Measurements from ENCODE around the gene CDC42EP2. TPM values are rescaled to one million over a fixed set of nuclear protein-coding genes. Genes with fewer than 3 reads are reported as not detected.
"Not testable (repeated sequence)": the region's sequence is repeated elsewhere in the genome, so short reads cannot be mapped to it uniquely, and the experiment has no call there.

The CDC42EP2 gene
- total and polyA plus RNA-seq, 2 experiments from 2014 or later: 32.1 to 37.9 TPM

DNA sequence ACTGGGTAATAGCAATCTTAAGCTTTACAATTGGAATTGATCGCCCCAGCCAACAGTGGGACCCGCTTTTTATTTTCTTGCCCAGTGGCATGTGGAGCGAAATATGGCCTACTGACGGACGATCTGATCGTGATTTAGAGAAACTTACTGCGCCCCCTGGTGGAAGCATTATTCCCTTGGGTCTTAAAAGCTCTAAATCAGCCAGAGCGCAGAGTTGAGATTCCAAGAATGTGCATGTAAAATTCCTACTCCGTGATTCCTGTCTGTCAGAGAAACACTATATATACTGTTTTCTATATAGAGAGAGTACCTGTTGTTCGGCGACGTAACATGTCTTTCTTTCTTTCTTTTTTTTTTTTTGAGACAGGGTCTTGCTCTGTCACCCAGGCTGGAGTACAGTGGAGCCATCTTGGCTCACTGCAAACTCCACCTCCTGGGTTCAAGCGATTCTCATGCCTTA lies 15.3 kb downstream of the CDC42EP2 start:
- DNase-seq: peak; percentile 94
- Histone ChIP-seq H3K9ac (peak overlapping the region; percentile 39), H3K4me2 (ENCODE audit: unreplicated experiment) (peak overlapping the region; percentile 32), H3K27me3 (replicated peaks; ENCODE audit: insufficient read depth) (no peaks in the 10 kb centered on the region), H3K4me3 (no peak overlapping the region), H3K79me2 (ENCODE audit: insufficient read depth) (peaks cover 13% of the 10 kb centered on the region), H3K4me1 (ENCODE audit: insufficient read depth) (peaks cover 4% of the 10 kb centered on the region; the same call in 1 of the 2 replicates), H3K9me3 (ENCODE audit: low read depth) (no peaks in the 10 kb centered on the region), H3K27ac (peak overlapping the region; percentile 41; the same call in 1 of the 2 replicates), H3K9me2 (ENCODE audit: insufficient read depth) (no peaks in the 10 kb centered on the region), H3F3A (ENCODE audit: insufficient read depth) (peaks cover 46% of the 10 kb centered on the region), H4K20me1 (ENCODE audit: insufficient read depth) (0 out of 2 replicates have a peak, but pooled peaks cover 1% of the 10 kb centered on the region), H2AFZ (peak overlapping the region; percentile 68), H3K36me3 (ENCODE audit: low read depth) (no peaks in the 10 kb centered on the region)
- TF ChIP-seq EZH2 (IDR thresholded peaks at IDR 0.05; ENCODE audit: insufficient read depth, poor library complexity, severe bottlenecking) (no peak), EZH2phosphoT487 (IDR thresholded peaks at IDR 0.05; ENCODE audit: insufficient read depth, low read depth) (no peak)
- 2 to 3% methylated on average over 13 of the region's 13 CpGs for WGBS, 2 experiments (ENCODE audit: low coverage in 1 of 2, low lambda C conversion rate in 2 of 2, missing lambda C conversion rate in 2 of 2)
- in situ Hi-C loops (cut with MboI): loop anchor here (10.0 kb wide), 1 partner anchor 55 kb away; no protein-coding TSS in a partner anchor

DNA sequence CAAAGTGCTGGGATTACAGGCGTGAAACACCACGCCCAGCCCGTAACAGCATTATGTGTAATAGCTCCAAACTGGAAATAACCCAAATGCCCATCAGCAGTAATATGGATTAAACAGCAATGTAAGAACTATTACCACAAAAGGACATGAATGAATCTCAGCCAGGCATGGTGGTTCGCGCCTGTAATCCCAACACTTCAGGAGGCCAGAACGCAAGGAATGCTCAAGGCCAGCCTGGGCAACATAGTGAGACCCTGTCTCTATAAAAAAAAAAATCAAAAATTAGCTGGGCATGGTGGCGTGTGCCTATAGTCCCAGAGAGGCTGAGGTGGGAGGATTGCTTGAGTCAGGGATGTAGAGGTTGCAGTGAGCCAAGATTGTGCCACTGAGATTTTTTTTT lies 15.9 kb downstream of the CDC42EP2 start:
- Histone ChIP-seq H2AFZ (peak overlapping the region; percentile 68), H3K4me1 (ENCODE audit: insufficient read depth) (peaks cover 9% of the 10 kb centered on the region), H3K36me3 (ENCODE audit: low read depth) (no peaks in the 10 kb centered on the region), H3K9me2 (ENCODE audit: insufficient read depth) (no peaks in the 10 kb centered on the region), H3K9ac (0 out of 2 replicates have a peak overlapping the region, but pooled peaks have one; percentile 39), H3K9me3 (ENCODE audit: low read depth) (no peaks in the 10 kb centered on the region), H3K4me2 (ENCODE audit: unreplicated experiment) (no peak overlapping the region), H3F3A (ENCODE audit: insufficient read depth) (peaks cover 48% of the 10 kb centered on the region), H4K20me1 (ENCODE audit: insufficient read depth) (peaks cover 6% of the 10 kb centered on the region; the same call in 1 of the 2 replicates), H3K79me2 (ENCODE audit: insufficient read depth) (peaks cover 19% of the 10 kb centered on the region), H3K27ac (no peak overlapping the region), H3K27me3 (replicated peaks; ENCODE audit: insufficient read depth) (no peaks in the 10 kb centered on the region), H3K4me3 (no peak overlapping the region)
- no peak for DNase-seq
- TF ChIP-seq EZH2 (IDR thresholded peaks at IDR 0.05; ENCODE audit: insufficient read depth, poor library complexity, severe bottlenecking) (no peak), EZH2phosphoT487 (IDR thresholded peaks at IDR 0.05; ENCODE audit: insufficient read depth, low read depth) (no peak)
- in situ Hi-C loops (cut with MboI): no loop called here
- 62 to 66% methylated on average over 7 of the region's 7 CpGs for WGBS, 2 experiments (ENCODE audit: low coverage in 1 of 2, low lambda C conversion rate in 2 of 2, missing lambda C conversion rate in 2 of 2)

DNA sequence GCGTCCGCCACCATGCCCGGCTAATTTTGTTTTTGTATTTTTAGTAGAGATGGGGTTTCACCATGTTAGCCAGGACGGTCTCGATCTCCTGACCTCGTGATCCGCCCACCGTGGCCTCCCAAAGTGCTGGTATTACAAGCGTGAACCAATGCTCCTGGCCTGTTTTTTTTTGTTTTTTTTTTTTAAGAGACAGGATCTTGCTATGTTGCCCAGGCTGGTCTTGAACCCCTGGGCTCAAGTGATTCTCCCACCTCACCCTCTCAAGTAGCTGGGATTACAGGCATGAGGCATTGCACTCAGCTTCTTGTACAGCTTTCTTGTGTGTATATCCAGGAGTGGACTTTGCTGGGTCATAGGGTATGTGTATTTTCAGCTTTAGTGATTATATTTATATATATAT lies 17.9 kb downstream of the CDC42EP2 start:
- H3K27me3 ChIP-seq (replicated peaks; ENCODE audit: insufficient read depth); in situ Hi-C loops (cut with MboI); H3K9me3 ChIP-seq (ENCODE audit: low read depth); H3K4me3 ChIP-seq; H3K9me2 ChIP-seq (ENCODE audit: insufficient read depth); DNase-seq; H3K9ac ChIP-seq; H3K36me3 ChIP-seq (ENCODE audit: low read depth); H2AFZ ChIP-seq; H3K27ac ChIP-seq; H3K4me2 ChIP-seq (ENCODE audit: unreplicated experiment); H4K20me1 ChIP-seq (ENCODE audit: insufficient read depth): not testable (repeated sequence)
- Histone ChIP-seq H3K79me2 (ENCODE audit: insufficient read depth) (peaks cover 39% of the 10 kb centered on the region), H3K4me1 (ENCODE audit: insufficient read depth) (peaks cover 12% of the 10 kb centered on the region), H3F3A (ENCODE audit: insufficient read depth) (peaks cover 35% of the 10 kb centered on the region)
- 86 to 92% methylated on average over 9 of the region's 9 CpGs for WGBS, 2 experiments (ENCODE audit: low coverage in 1 of 2, low lambda C conversion rate in 2 of 2, missing lambda C conversion rate in 2 of 2)

DNA sequence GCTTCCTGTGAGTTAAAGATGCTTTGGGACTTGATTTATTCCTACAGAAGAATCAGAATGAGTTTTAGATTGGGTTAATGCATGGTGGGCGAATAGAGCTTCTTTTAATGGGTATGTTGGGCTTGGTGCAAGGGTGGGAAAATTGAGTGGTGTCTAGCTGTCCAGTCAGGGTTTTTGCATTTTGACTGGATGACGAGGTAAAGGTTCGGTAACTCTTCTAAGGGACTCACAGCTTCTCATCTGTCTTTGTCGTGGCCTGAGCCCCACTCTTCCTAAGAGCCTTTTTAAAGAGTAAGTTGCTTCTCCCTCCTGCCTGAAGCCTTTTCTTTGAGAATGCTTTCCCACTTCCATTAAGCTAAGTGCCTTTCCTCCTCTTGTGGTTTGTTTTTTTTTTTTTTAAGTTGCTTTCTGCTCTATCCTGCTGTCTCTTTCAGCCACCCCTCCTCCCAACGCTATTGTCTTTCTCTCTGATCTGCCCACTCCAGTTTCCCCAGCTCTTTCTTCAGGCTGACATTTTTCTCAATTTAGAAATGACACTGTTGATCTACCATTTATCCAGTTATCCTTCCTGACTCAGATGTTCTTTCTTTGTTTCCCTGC lies 20.1 kb downstream of the CDC42EP2 start:
- WGBS, 2 experiments (ENCODE audit: low coverage in 1 of 2, low lambda C conversion rate in 2 of 2, missing lambda C conversion rate in 2 of 2): 9 to 10% methylated on average over 5 of the region's 5 CpGs
- no peak for TF ChIP-seq EZH2phosphoT487 (IDR thresholded peaks at IDR 0.05; ENCODE audit: insufficient read depth, low read depth)
- TF ChIP-seq EZH2 (IDR thresholded peaks at IDR 0.05; ENCODE audit: insufficient read depth, poor library complexity, severe bottlenecking): no peak
- no peaks in the 10 kb centered on the region for H3K36me3 ChIP-seq (ENCODE audit: low read depth)
- H3K9me2 ChIP-seq (ENCODE audit: insufficient read depth): no peaks in the 10 kb centered on the region
- H2AFZ ChIP-seq: peak overlapping the region; percentile 89; the same call in 1 of the 2 replicates
- H3K79me2 ChIP-seq (ENCODE audit: insufficient read depth): peaks cover 61% of the 10 kb centered on the region
- peaks cover 17% of the 10 kb centered on the region for H3F3A ChIP-seq (ENCODE audit: insufficient read depth)
- peak overlapping the region; percentile 95 for H3K4me3 ChIP-seq
- peak; percentile 47 for DNase-seq
- no peaks in the 10 kb centered on the region for H3K27me3 ChIP-seq (replicated peaks; ENCODE audit: insufficient read depth)
- peak overlapping the region; percentile 89 for H3K4me2 ChIP-seq (ENCODE audit: unreplicated experiment)
- H3K27ac ChIP-seq: peak overlapping the region; percentile 81
- H3K9ac ChIP-seq: peak overlapping the region; percentile 93
- in situ Hi-C loops (cut with MboI): no loop called here
- no peaks in the 10 kb centered on the region for H3K9me3 ChIP-seq (ENCODE audit: low read depth)
- peaks cover 17% of the 10 kb centered on the region; the same call in 1 of the 2 replicates for H4K20me1 ChIP-seq (ENCODE audit: insufficient read depth)
- peaks cover 9% of the 10 kb centered on the region for H3K4me1 ChIP-seq (ENCODE audit: insufficient read depth)
